GM18907 (cell line): ENCODE measurements around the gene VEGFC.
A peak's percentile ranks its signal among the peaks of the same experiment; 100 is the strongest.

Experiments used
- ATAC-seq: cut with Tn5 transposase; IDR thresholded peaks from one replicate; pipeline ENCODE4 v1.9.1; 2021; ENCODE audit warnings: mild to moderate bottlenecking, moderate library complexity; ENCODE audit not compliant: unreplicated experiment

VEGFC gene

GRCh38 chr4:176708771-176709311, 83.9 kb downstream of the VEGFC start:
- ATAC-seq, result no peak

- ATAC-seq, result no peak
Measured at GRCh38 chr4:176690716-176691115, 102.0 kb downstream of the VEGFC start.

DNA sequence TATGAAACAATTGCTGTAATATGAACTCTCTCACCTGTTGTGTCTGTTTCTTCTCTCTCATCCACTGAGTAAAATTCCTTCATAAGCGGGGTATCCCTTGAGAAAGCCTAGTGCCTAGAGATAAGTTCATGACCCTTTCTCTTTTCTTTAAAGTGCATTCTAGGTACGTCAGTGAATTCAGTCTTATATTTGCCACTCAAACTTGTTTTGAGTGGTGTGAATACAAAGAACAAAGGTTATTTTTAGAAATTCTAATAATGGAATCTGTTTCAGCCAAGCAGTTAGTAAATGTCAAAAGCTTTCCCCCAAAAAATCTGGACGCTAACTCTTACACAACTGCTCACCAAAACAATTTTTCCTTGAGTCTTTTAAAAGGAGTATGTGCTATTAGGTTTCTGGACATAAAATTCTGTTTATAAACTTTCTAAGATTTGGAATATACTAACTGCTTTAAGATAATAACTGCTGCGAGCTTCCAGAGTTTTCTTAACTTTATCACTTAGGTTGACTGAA, 112.0 kb downstream of the VEGFC start:
- ATAC-seq, result no peak

DNA sequence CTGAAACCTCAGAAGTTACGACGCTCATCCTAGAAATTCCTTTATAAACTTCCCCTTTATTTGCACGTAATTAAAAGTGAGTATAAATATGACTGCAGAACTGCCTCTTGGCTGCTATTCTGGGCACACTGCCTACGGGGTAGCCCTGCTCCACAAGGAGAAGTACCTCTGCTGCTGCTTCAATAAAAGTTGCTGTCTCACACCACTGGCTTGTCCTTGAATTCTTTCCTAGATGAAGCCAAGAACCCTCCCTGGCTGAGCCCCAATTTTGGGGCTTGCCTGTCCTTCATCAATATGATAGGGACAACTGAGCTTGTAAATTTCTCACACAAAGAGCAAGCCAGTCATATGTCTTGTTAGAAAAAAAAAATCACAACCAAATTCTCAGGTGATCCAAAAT, 115.8 kb downstream of the VEGFC start:
- no peak for ATAC-seq

DNA sequence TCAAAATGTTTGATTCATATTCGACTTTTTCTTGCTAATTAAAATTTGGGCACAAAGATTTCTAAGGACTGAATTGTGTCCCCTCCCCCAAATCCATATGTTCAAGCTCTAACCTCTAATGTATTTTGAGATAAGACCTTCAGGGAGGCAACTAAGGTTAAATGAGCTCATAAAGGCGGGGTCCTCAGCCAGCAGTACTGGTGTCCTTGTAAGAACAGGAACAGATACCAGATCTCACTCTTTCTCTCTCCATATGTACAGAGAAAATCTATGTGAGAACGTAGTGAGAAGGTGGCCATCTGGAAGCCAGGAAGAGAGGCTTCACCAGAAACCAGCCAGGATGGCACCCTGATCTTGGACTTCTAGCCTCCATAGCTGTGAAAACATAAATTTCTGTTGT, 116.9 kb downstream of the VEGFC start:
- ATAC-seq, result no peak

DNA sequence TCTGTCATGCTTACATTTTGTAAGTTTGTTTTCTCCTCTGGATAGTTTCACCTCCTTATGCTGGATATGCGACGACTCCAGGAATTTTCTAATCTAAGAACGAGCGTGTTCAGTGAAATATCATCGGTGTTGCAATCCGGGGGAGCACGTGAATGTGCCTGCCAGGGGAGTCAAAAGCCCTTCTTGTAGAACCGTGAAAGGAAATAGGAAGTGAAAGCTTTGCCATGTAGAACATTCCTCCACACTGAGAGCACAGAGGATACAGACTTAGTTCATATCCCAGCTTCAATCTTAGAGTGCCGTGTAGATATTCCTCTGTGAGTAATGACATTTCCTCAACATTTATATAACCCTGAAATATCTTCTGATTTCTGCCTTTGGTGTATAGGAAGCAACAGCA, 121.2 kb downstream of the VEGFC start:
- no peak for ATAC-seq

GRCh38 chr4:176668324-176668723, 124.4 kb downstream of the VEGFC start:
- no peak for ATAC-seq

GRCh38 chr4:176664964-176665363, 127.8 kb downstream of the VEGFC start:
- no peak for ATAC-seq

GRCh38 chr4:176660561-176660960, 132.2 kb downstream of the VEGFC start:
- no peak for ATAC-seq

DNA sequence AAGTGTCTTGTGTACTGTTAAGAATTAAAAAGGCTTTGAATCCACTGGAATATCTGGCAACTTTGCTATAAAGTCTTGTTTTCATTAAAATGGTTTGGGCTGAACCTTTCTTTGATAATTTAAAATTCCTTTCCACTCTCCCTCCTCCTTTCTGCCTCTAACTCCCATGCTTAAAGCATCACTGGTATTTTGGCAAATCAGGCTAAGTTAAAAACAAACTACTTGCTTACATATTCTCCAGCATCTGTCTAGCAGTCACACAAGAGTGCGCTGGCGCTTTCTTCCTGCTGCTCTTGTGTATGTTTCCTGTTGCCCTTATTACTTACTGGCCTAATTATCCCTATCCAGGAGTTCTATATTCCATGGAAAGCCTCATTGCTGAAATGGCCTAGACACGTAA, 136.6 kb downstream of the VEGFC start:
- no peak for ATAC-seq

DNA sequence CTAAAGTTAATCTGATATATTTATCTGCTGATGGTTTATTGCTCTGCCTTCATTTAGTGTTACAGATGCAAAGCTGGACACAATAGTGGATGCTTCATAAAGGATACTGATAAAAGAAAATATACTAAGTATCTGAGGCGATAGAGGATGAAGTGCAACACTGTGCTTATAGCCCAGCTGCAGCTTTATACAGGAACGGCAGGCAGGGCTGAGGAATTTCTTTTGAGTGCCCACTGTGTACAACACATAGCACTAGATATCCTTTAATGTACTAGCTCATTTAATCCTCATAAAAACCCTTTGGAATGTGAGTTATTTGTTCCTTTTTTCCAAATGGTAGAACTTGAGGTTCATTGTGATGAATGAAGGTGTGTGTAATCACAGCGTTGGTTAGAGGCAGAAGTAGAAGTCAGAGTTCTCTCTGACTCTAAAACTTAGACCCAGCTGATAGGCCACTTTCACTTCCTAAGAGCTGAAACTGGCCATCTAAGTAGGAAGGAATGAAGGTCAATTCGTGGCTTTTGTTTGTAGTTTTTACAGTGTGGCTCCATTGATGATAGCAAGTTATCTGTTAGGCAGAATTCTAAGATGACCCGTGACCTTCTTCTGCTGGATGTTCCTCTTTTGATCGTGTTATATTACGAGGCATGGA, 138.0 kb downstream of the VEGFC start:
- no peak for ATAC-seq

DNA sequence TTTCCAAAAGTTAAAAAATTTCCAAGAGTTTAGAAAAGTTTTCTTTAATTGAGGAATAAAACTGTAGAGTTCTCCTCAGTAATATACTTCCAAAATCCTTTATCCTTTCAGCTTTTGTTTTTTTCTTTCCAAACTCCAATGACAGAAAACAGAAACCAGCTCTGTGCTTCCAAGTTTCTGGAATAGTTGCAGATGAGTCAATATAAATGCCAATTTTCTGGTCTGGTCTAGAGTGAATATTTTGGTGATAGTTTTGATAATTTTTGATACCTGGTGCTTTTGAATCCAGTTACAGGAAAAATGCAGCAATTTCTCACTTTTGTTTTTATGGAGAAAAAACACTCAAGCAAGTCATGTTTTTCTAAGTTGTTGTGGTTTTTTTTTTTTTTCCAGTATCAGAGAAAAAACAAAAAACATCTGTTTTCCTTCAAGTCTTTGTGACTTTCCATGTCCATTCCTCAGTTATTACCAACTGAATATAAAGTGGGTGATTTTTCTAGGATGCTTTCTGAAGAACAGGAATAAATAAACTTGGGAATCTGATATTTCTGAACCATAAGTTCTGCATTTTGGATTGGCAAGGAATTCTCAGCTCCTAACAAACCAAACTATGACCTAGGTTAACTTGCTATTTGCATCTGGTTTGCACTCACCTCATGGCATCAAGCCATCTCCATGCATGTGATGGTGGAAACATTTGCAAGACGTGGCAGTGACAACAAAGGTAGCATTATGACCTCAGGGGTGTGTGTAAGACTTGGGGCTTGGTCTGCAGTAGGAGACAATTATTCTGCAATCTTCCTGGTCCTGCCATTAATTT, 139.1 kb downstream of the VEGFC start:
- no peak for ATAC-seq

GRCh38 chr4:176646311-176646710, 146.4 kb downstream of the VEGFC start:
- ATAC-seq, result no peak

DNA sequence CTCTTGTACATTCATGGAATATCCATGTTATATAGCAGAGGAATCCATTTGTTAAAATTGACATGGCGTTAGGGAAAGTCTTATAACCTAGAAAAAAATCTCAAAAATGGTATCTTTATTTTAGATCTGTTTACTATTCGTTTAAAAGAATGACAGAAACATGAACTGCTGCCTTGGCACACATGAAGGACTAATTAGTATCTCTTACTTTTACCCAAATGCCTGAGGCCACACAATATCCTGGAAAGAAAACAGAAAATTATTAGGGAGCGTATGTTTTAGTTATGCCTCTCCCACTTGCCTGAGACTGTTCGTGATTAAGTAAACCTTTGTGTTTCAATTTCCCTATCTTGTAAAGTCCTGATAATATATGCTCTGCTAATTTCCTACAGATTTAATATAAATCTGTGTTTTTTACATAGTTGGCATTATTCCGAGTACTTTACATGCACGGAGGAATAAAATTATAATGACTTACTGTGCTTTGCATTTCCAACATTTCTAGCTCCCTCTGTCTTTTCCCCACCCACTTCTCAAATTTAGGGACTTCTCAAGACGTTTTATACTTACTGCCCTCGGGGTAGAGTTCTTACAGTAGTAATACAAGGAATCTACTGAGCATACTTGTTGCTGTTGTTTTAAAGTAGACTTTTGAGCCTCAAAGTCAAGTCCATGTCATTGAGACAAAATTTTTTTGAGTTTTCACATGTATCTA, 147.3 kb downstream of the VEGFC start:
- no peak for ATAC-seq

DNA sequence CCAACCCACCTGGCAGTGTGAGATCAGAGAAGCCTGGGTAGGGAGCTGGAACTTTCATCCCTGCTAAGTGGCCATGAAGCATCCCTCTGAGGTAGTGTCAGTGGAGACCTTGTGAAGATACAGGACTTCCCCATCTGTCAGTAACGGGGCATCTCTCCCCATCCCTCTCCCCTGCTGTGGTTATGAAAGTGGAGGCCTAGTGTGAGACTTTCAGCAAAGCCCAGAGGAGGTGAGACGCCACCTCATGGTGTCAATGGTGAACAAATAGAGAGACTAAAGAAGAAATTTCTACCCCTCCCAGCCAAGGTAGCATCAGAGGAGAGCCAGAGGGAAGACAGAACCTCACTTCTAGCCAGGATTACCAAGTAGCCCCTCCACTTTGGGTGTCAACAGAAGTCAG, 150.2 kb downstream of the VEGFC start:
- ATAC-seq, result peak; percentile 74

- ATAC-seq, result no peak
Measured at GRCh38 chr4:176641237-176641636, 151.5 kb downstream of the VEGFC start.

DNA sequence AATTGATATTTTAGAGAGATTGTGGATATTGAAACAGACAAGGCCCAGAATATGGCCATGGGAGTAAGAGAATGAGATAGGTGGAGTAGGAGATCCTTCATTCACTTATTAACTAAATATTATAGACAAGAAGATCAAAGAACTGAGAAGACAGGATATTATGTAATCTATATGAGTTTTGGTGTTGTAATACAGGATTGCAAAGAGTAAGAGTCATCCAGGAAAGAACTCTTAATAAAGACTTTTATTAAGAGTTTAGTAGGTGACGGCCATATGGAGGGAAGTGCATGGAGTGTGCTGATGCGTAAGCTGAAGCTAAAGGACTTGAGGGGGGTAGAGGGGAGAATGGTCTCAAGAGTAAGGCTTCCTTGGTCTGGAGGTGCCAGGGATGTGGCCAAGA, 153.7 kb downstream of the VEGFC start:
- no peak for ATAC-seq

GRCh38 chr4:176636292-176636691, 156.4 kb downstream of the VEGFC start:
- ATAC-seq, result no peak

DNA sequence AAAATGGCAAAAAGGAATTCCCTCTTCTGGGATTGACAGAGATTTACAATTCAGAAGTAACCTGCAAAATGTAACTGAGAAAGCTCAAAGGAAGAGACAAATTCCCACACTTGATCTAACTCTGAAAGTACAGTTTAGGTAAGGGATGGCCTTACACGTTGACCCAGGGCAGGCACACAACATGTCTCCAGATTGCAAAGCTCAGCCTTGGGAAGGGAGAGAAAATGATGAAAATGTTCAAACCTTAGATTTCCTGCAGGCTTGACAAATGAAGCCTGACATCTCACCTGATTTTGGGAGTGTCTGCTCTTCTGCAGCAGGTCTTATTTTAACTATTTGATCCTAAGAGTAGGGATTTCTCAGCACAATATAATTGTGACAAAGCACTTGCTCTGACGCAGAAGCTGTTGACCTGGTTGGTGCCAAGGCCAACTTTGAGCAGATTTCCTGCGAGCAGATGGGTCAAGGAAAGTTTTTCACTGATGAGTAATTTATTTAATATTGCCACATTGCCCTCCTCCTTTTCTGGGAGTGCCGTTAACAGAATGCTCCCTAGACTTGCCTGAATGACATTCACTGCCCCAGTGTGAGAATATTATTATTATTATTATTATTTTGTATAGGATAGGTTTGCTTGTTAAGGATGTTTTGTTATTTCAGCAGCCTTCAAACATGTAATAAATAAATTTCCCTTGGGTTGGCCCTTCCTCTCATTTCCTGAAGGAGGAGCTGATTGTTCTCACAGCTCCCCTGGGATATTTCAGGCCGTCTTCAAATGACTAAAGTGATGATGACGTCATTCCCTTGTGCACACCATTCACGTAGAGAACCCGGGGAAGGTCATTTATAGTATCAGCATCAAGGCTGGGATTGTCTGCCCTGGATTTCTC, 157.1 kb downstream of the VEGFC start:
- no peak for ATAC-seq
